ENCODE results near the gene KDM2B. TPM values are rescaled to one million over a fixed set of nuclear protein-coding genes. Genes with fewer than 3 reads are reported as not detected.

Gene KDM2B
- total RNA-seq, 2 experiments from 2014 or later = 61.8 to 63.4 TPM

DNA sequence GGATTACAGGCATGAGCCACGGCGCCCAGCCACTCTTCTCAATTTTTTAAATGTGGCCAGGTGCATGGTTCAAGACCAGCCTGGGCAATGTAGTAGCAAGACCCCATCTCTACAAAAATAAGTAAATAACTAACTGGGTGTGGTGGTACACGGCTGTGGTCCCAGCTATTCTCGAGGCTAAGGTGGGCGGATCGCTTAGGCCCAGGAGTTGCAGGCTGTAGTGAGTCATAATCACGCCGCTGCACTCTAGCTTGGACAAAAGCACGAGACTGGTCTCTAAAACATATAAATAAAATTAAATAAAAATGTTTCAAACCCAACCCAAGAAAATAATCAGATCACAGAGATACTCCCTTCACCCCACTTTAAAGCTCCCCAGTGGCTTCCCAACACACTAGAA lies 8.9 kb downstream of the KDM2B start:
- ChIA-PET POLR2A (interaction anchor here (0.6 to 1.1 kb wide), 2 partner anchors 34 to 78 kb away, joined by 4 to 9 read pairs; no protein-coding TSS in a partner anchor), CTCF (no interaction called here)

DNA sequence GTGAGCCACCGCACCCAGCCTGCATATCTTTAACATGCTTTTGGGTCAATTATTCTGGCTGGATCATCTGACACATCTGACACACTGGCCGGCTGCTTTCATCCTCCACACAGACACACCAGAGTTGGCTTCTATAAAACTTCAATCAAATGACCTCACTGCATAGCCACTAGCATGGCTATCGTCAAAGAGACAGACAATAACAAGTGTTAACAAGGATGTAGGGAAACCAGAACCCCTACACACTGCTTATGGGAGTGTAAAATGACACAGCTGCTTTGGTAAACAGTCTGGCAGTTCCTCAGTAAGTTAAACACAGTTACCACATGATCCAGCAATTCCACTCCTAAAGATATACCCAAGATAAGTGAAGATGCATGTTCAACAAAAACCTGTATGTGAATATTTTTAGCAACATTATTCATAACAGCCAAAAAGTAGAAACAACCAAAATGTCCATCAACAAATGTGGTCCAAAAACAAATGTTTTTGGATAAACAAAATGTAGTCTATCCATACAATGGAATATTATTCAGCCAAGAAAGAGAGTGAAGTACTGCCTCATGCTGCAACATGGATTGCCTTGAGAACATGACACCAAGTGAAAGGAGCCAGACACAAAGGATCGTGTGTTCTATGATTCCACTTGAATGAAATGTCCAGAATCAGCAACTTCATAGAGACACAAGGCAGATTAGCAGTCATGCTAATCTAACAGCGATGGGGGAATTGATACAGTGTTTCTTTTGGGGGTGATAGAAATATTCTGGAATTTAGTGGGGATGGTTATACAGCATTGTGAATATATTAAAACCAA lies 10.1 kb downstream of the KDM2B start:
- CTCF ChIA-PET = no interaction called here
- POLR2A ChIA-PET = interaction anchor here (0.7 kb wide), 1 partner anchor 759 kb away, joined by 3 read pairs; no protein-coding TSS in a partner anchor

DNA sequence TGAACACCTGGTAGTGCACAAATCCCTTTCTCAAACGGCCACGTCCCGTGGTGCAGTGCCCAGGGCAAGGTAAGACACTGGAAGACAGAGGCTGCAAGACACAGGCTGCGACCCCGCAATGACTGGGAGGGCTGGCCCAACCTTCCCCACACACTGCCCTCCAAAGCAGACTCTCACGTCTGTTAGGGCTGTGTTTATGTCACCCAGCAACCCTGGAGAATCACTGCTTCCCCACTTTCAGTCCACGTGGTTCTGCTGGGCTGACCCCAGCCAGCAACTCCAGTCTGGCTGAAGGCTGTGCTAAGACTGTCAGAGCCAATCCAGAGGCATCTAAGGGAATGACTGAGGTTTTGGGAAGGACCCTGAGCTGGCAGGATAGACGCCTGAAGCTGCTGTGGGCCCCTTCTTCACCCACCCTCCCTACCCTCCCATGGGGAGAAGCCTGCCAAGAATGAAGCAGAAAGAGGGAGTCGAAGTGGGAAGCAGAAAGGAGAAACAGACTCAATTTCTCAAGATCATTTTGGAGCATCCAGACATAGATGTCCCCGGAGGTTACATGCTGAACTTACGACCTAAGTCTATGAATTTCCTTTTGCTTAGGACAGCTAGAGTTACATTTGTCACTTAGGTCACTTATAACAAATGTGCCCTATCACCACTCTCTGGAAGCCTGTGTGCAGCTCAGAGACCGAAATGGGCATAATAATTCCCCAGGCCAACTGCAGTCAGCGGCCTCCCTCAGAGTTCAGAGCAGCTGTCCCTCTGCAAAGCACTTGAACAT lies 11.7 kb downstream of the KDM2B start:
- ChIA-PET CTCF (interaction anchor here (0.5 to 1.3 kb wide), 3 partner anchors 16 to 113 kb away, joined by 3 to 4 read pairs (median 3); no protein-coding TSS in a partner anchor), POLR2A (interaction anchor here (0.6 kb wide), 2 partner anchors 9 to 103 kb away, joined by 3 read pairs; no protein-coding TSS in a partner anchor)

DNA sequence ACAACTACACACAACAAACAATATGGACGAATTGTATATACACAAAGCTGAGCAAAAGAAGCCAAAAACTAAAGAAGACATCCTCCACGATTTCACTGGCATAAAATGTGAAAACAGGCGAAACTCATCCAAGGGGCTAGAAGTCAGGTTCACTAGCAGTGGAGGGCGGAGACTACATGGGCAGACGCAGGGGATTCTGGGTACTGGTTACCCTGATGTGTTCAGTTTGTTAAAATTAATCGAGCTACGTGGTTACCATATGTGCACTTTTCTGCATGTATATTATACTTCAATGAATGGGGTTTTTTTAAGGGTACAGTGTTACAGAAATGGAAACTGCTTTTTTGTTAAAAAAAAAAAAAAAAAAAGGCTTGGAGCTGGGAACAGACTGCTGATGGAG lies 12.3 kb downstream of the KDM2B start:
- ChIA-PET CTCF (interaction anchor here (0.6 to 1.3 kb wide), 2 partner anchors 15 to 113 kb away, joined by 3 read pairs; no protein-coding TSS in a partner anchor), POLR2A (interaction anchor here (0.6 kb wide), 2 partner anchors 9 to 102 kb away, joined by 3 read pairs; no protein-coding TSS in a partner anchor)

DNA sequence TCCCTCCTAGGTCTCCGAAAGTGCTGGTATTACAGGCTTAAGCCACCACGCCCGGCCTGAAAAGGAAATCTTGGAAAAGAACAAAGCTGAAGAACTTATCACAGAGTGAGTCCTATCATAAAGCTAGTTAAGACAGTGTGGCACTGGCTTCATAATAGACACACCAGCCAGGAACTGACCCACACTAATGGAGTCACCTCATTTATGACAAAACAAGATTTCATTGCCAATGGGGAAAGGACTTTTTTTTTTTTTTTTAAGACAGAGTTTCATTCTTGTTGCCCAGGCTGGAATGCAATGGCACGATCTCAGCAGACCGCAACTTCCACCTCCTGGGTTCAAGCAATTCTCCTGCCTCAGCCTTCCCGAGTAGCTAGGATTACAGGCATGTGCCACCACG lies 15.7 kb downstream of the KDM2B start:
- POLR2A ChIA-PET = no interaction called here
- CTCF ChIA-PET = interaction anchor here (0.6 to 1.4 kb wide), 3 partner anchors 32 to 62 kb away, joined by 3 to 6 read pairs (median 4); no protein-coding TSS in a partner anchor

DNA sequence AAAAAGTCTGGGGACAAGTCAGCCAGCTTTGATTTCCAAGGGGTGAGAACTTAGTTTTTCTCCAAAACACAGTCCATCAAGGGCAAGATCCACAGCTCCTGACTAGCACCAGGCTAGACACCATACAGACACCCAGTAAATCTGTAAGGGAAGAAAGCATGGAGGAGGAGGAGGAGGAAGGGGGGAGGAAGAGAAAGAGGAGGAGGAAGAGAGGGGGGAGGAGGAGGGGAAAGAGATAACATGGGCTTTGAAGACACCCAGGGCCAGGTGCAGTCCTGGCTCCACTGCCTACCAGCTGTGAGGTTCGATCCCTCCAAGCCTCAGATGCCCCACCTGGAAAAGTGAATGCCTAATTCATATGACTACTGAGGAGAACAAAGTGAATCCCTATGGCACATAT lies 18.3 kb downstream of the KDM2B start:
- ChIA-PET CTCF (interaction anchor here (0.8 to 1.2 kb wide), 2 partner anchors 10 to 24 kb away, joined by 3 to 4 read pairs; no protein-coding TSS in a partner anchor), POLR2A (no interaction called here)

DNA sequence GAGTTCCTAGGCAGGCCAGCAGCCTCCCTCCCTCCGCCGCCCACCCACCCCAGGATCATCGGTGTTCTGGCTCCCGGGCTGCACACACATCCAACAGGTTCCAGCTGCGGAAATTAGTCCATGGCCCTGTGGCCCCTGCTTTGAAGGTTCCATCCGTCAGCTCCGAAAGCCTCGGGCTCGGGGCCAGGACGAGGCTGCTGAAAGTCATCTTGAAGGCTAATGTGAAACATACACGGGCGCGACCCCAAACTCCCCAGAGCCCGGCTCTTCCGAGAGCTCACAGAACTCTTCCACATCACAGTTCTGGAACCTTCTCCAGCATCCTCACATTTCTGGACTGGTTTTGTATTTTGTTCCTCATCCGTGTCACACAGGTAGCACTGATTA lies 19.8 kb downstream of the KDM2B start:
- CTCF ChIA-PET = interaction anchor here (0.9 kb wide), 1 partner anchor 60 kb away, joined by 3 read pairs; no protein-coding TSS in a partner anchor
- POLR2A ChIA-PET = no interaction called here

- POLR2A ChIA-PET = no interaction called here
- CTCF ChIA-PET = interaction anchor here (0.9 kb wide), 1 partner anchor 60 kb away, joined by 3 read pairs; no protein-coding TSS in a partner anchor
Measured at GRCh38 chr12:121560392-121561008, 20.3 kb downstream of the KDM2B start.

- CTCF ChIA-PET = interaction anchor here (0.7 kb wide), 1 partner anchor 33 kb away, joined by 3 read pairs; no protein-coding TSS in a partner anchor
- POLR2A ChIA-PET = no interaction called here
Measured at GRCh38 chr12:121558956-121559355, 21.9 kb downstream of the KDM2B start.

GRCh38 chr12:121550974-121551634 lies 29.7 kb downstream of the KDM2B start:
- ChIA-PET POLR2A (interaction anchor here (0.6 kb wide), 1 partner anchor 93 kb away, joined by 4 read pairs; no protein-coding TSS in a partner anchor), CTCF (interaction anchor here (0.7 to 2.3 kb wide), 8 partner anchors 75 to 186 kb away, joined by 3 to 12 read pairs (median 8); partner anchors contain the start of gene ORAI1)

- ChIA-PET POLR2A (no interaction called here), CTCF (interaction anchor here (1.2 kb wide), 1 partner anchor 77 kb away, joined by 3 read pairs; the partner anchor contains the start of gene ORAI1)
Measured at GRCh38 chr12:121549075-121549474, 31.7 kb downstream of the KDM2B start.

- ChIA-PET POLR2A (interaction anchor here (2.2 kb wide), 1 partner anchor 9 kb away, joined by 4 read pairs; no protein-coding TSS in a partner anchor), CTCF (interaction anchor here (1.0 to 2.0 kb wide), 2 partner anchors 51 to 140 kb away, joined by 3 to 5 read pairs; no protein-coding TSS in a partner anchor)
Measured at GRCh38 chr12:121545480-121545879, 35.3 kb downstream of the KDM2B start.

DNA sequence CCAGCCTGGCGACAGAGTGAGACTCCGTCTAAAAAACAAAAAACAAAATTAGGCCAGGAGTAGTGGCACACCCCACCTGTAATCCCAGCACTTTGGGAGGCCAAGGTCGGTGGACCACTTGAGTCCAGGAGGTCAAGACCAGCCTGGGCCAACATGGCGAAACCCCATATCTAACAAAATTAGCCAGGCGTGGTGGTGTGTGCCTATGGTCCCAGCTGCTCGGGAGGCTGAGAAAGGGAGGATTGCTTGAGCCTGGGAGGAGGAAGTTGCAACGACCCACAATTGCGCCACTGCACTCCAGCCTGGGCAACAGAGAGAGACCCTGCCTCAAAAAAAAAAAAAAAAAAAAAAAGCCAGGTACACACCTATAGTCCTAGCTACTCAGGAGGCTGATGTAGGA lies 37.0 kb downstream of the KDM2B start:
- POLR2A ChIA-PET = no interaction called here

DNA sequence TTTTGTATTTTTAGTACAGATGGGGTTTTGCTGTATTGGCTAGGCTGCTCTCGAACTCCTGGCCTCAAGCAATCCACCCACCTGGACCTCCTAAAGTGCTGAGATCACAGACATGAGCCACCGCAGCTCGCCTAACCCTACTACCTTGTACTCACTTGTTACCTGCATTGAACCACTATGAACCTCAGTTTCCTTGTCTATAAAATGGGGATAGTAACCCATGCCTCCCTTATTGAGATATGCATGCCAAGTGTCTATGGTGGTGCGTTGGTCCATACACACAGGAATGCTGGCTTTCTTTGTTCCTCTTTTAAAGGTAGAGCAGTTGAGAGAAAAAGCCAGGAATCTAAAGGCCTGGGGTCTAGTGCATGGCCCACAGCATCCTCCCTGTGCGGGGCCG lies 40.9 kb downstream of the KDM2B start:
- ChIA-PET POLR2A (no interaction called here), CTCF (interaction anchor here (0.7 to 1.2 kb wide), 2 partner anchors 12 to 77 kb away, joined by 4 to 6 read pairs; no protein-coding TSS in a partner anchor)

More for the DNA sequence above, 37.0 kb downstream of the KDM2B start:
- CTCF ChIA-PET = interaction anchor here (0.5 to 2.0 kb wide), 2 partner anchors 49 to 78 kb away, joined by 5 to 6 read pairs; no protein-coding TSS in a partner anchor

DNA sequence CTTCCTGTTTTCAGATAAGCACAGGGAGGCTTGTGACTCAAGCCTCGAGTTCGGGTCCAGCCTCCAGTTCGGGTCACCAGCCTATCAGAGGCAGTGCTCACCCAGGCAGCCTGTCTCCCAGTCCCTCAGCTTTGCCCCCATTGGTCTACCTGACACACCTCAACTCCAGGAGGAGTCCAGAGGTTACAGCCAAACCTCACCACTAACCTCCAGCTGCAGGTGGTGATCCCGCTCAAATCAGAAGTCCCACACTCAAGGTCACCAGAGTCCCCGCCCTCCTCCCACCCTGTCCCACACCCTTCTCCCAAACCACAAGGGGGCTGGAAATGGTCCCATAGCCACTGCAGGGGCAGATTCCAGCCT lies 42.1 kb downstream of the KDM2B start:
- CTCF ChIA-PET = interaction anchor here (0.9 to 1.2 kb wide), 2 partner anchors 14 to 23 kb away, joined by 3 to 4 read pairs; no protein-coding TSS in a partner anchor

DNA sequence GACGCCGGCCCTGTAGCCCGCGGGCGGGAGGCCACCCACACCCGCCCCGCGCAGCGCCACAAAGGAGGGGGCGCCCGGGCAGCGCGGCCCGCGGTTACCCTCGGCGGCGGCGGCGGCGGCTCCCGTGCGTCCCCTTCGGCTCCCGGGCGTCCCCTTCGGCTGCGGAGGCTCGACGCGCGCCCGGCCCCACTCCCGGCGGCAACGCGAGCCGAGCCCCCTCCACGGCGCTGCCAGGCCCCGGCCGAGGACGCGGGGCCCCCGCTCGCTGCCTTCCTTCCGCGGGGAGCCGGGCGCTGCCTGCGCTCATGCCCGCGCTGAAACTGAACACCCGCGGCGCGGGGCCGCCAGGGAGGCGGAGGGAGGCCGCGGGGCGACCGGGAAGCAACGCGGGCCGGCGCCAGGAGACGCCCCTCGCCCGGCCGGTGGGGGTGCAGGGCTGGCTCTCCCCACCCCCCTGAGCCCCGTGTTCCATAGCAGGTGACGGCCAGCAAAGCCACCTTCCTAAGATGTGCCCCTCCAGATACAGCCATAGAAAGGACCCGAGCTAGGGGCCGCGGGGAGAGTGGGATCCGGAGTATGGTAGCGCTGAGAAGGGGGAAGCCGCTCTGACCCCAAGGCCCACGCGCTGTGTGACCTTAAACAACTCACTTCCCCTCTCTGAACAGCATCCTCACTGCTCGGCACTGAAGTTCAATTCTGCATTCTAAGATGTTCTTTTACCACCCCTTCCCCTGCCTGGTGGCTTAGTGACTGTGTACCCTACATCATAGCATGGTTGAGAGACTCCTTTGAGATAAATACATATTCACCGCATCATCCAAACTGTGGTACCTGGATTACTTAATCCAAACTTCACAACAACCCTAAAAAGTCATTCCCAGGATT lies 42.8 kb downstream of the KDM2B start:
- CTCF ChIA-PET = interaction anchor here (1.0 to 1.6 kb wide), 3 partner anchors 24 to 53 kb away, joined by 3 to 4 read pairs (median 3); no protein-coding TSS in a partner anchor
- POLR2A ChIA-PET = interaction anchor here (0.6 to 1.6 kb wide), 7 partner anchors 8 to 233 kb away, joined by 3 to 15 read pairs (median 4); partner anchors contain the start of gene ORAI1

More for the DNA sequence above, 42.1 kb downstream of the KDM2B start:
- POLR2A ChIA-PET = interaction anchor here (0.6 kb wide), 1 partner anchor 34 kb away, joined by 4 read pairs; no protein-coding TSS in a partner anchor
